CD4-positive, alpha-beta T cell treated with Interleukin-10 for 1 hour (primary cell): ENCODE measurements around the gene PRMT3.
"Not testable (repeated sequence)": the region's sequence is repeated elsewhere in the genome, so short reads cannot be mapped to it uniquely, and the experiment has no call there.

Source experiments
- DNase-seq: peaks from one replicate; pipeline ENCODE4 v3.0.0-alpha.2; 2020

The PRMT3 gene

GRCh38 chr11:20518323-20518834 is 130.9 kb downstream of the PRMT3 start:
- DNase-seq, result no peak

GRCh38 chr11:20522536-20522935 is 135.0 kb downstream of the PRMT3 start:
- no peak for DNase-seq

- no peak for DNase-seq
These were observed 142.2 kb downstream of the PRMT3 start for GRCh38 chr11:20529757-20530156.

- DNase-seq, result no peak
These were observed 143.6 kb downstream of the PRMT3 start for GRCh38 chr11:20530942-20531703.

- no peak for DNase-seq
These were observed 147.9 kb downstream of the PRMT3 start for GRCh38 chr11:20535271-20535881.

- no peak for DNase-seq
These were observed 148.8 kb downstream of the PRMT3 start for GRCh38 chr11:20536365-20536764.

- DNase-seq, result no peak
These were observed 149.3 kb downstream of the PRMT3 start for GRCh38 chr11:20536784-20537183.

- DNase-seq, result no peak
These were observed 154.0 kb downstream of the PRMT3 start for GRCh38 chr11:20541503-20541902.

- no peak for DNase-seq
These were observed 157.2 kb downstream of the PRMT3 start for GRCh38 chr11:20544603-20545237.

GRCh38 chr11:20547411-20547810 is 159.9 kb downstream of the PRMT3 start:
- DNase-seq, result no peak

- no peak for DNase-seq
These were observed 163.6 kb downstream of the PRMT3 start for GRCh38 chr11:20551096-20551495.

GRCh38 chr11:20555783-20556182 is 168.3 kb downstream of the PRMT3 start:
- no peak for DNase-seq

- not testable (repeated sequence) for DNase-seq
These were observed 168.9 kb downstream of the PRMT3 start for GRCh38 chr11:20556396-20556795.

- DNase-seq, result no peak
These were observed 171.2 kb downstream of the PRMT3 start for GRCh38 chr11:20558741-20559140.
